GM21723 (cell line): ENCODE measurements around the gene CHML.

Experiments
- ATAC-seq: cut with Tn5 transposase; IDR thresholded peaks from one replicate; pipeline ENCODE4 v1.9.1; 2021; ENCODE audit warnings: mild to moderate bottlenecking, moderate library complexity; ENCODE audit not compliant: unreplicated experiment

The CHML gene

DNA sequence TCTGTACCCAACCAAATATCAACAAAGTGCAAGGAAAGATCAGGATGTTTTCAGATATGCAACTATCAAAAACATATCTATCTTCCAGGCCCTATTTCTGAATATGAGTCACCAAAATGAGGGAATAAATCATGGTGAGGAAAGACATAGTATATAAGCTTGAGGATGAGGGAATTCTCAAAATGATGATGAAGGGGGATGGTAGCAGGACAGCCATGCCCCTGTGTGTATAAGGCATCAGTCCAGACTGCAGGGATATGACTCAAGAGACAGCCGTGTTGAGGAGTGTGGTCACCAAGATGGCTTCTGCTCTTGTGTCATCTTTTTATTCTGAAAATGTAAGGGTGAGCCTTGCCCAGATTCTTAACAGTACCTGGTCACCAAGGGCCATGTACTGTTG lies 7.5 kb upstream of the CHML start:
- ATAC-seq: no peak

DNA sequence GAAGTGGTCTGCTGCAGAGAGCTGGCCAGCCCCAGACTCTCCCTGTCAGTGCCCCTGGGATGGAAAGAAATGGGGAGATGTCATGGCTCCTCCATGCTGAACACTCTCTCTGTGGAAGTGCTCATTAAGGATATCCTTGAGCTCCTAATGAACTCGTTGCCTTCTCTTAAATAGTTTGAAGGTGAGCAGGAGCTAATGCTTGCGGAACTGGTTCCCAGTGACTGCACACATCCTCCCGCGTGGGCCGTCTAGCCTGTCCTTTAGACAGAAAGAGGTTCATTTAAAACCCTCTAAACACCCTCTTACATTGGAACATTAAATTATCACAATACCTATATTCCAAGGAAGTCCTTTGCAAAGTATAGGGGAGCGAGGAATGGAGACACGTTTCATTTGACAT lies 6.0 kb upstream of the CHML start:
- no peak for ATAC-seq

- ATAC-seq: no peak
These were observed 5.0 kb upstream of the CHML start for GRCh38 chr1:241645199-241645598.

GRCh38 chr1:241644259-241644658 lies 4.1 kb upstream of the CHML start:
- ATAC-seq: no peak

DNA sequence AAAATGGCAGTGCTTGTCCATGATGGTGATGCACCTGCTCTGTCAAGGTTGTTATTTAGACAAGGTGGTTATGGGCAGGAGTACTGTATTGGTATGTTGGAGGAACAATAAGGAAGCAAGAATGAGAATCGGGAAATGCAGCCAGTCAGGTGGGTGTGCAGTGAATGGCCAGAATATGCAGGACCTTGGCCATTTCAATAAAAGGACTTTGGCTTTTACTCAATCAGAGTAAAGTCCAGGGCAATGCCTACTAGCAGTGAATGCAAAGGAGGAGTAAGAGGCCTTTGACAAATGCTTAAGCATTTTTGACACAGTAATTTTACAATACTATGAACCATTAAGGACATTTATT lies 2.4 kb upstream of the CHML start:
- no peak for ATAC-seq

GRCh38 chr1:241641773-241642592 lies 1.8 kb upstream of the CHML start:
- no peak for ATAC-seq

DNA sequence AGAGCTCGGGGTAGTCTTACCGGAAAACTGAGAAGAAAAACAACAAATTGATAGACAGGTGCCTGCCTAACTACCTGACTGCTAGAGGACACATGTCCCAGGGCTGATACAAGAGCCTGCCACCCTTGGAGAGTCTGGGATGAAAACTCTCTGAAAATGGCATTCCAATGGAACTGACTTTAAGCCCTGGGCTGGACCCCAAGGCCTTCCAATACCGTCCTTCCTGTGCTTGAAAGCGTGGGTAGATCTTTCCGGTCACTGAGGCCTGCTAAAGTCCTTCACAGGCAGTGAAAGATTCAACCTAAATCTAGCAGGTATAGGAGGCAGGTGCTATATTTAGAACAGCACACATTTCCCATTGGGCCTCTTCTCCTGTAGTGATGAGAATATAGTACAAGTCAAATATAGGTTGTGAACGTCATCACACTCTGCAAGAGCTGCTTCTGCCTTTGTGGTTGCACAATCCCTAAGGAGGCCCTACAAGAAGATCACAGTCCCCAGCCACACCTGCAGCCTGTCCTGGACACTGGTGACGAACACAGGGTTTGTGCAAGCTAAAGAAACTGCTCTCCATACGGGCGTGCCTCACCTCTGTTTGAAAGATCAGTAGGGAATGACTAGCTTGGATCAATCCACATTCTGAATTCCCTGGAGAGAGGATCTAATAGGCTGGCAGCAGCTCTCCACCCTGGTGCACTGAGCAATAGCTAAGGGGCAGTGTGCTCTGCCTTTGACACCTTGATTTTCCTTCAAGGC lies 876 bp upstream of the CHML start:
- ATAC-seq: no peak

GRCh38 chr1:241639623-241640148 lies 483 bp downstream of the CHML start:
- ATAC-seq: peak; percentile 50

GRCh38 chr1:241638909-241639622 lies 1.1 kb downstream of the CHML start:
- ATAC-seq: peak; percentile 3

GRCh38 chr1:241638099-241638682 lies 2.0 kb downstream of the CHML start:
- ATAC-seq: no peak

GRCh38 chr1:241637604-241638003 lies 2.6 kb downstream of the CHML start:
- ATAC-seq: no peak

GRCh38 chr1:241637046-241637590 lies 3.1 kb downstream of the CHML start:
- ATAC-seq: no peak

DNA sequence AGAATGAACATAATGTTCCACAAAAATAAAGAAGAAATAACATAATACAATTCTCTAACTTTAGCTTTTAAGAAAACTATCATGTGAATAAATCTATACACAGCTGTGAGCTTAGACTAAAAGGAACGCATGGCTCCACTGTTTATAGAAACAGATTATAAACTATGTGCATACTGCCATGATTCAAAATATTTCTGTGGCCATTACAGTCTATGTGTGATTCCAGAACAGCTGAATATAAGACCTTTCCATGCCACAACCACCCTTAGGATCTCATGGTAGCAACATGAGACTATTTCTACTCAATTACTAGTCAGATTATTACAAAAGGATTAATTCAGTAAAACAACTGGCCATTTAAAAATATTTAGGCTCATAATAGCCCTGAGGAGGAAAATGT lies 3.9 kb downstream of the CHML start:
- no peak for ATAC-seq

- no peak for ATAC-seq
These were observed 4.5 kb downstream of the CHML start for GRCh38 chr1:241635556-241636152.

DNA sequence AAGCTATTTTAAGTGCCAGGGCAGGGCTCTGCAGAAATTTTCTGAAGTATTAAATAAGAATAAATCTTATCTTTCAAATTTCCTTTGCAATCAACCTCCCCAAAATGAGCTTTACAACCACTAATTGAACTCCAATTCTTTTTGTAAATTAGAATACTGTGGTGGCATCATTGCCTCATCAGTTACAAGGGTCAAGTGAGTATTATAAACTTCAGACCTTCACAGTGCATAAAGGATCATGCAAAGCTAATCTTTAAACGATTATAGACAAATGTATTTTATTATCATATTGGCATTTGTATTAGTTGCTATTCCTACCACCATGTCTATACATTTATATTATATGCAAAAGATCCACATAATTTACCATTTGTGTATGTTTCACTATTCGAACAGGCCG lies 7.2 kb downstream of the CHML start:
- no peak for ATAC-seq

DNA sequence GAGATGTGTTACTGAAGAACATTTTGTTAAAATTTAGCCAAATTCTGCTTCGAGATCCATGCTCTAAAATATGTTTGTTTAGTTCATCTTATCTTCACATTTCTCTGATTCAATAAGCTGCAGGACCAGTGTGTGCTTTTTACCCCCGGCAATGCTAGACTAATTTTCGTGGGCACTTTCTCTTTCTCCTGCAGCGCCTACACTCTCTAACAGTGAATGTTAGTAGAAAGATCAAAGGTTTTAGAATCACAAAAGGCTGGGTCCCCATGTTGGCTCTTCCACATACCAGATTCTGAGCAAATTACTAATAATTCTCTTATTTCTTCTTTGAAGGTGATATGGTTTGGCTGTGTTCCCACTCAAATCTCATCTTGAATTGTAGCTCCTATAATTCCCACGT lies 8.5 kb downstream of the CHML start:
- ATAC-seq: no peak

DNA sequence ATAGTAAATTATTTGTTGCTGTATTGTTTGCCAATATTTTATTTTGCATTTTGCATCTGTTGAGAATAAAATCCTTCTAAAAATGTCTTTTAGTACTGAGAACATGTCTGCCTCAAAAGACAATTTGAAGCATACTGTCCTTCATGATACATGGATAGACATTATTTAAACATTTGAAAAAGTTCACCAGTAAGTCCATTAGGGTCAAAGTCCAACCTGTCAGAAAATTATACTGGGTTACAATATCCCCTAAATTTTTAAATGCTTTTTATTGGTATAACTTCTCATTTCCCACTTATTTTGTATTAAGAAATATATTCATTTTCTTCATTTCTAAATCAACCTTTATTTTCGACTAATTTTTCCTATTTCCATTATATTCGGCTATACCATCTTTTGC lies 9.3 kb downstream of the CHML start:
- no peak for ATAC-seq

DNA sequence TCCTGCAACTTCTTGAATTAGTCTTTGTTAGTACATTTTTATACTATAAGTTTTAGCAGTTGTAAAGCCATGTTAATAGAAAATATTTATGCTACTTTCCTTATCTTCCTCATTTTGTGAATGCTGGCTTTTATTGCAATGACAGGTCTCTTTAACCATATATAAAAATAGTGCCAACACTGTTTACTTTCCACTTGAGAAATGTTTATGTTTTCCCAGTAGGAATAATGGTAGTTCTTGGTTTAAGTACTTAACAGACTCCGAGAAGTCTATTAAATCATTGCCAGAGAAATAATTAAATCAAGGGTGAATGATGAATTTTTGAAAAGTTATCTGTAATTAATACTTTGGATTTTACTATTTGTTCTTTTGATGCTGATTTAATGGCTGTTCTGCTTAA lies 9.7 kb downstream of the CHML start:
- no peak for ATAC-seq

- ATAC-seq: no peak
These were observed 10.2 kb downstream of the CHML start for GRCh38 chr1:241630005-241630404.

DNA sequence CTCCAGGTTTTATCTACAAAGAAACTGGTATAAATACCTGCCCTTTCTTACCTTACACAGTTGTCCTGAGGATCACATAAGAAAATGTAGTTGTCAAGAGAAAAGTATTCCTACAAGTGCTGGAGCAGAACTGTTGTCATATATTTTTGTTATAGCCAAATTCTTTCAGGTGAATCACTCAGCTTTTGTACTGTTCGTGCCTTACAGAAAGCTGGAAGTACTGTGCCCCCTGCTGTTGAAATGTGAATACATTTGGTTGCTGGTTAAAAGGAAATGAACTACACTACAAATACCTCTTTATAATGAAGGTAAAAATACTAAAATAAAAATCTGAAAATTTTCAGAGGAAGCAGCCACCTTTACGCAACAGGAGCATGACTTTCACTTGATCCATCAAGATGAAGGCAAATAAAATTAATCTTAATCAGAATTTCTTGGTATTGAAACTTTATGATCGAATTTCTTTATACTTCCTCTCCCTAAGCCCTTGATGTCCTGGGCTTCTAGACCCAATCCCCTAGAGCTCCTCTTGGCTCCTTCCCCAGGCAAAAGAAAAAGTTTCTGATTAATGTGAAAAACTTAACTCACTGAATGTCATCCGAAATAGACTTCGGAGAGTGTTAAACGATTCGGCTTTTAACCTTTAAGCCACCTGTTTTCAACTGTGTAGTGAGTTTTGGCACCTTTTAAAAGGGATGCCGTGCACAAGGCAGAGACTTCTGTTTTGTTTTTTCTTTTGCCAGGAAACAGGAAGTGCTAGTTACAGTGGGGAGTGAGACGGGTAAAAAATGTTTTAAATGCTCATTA lies 12.5 kb downstream of the CHML start:
- peak; percentile 93 for ATAC-seq
